Endothelial cell (in vitro differentiated cells): ENCODE results near the gene MAD1L1. TPM values are rescaled to one million over a fixed set of nuclear protein-coding genes. Genes with fewer than 3 reads are reported as not detected.

Experiments used
- DNase-seq: peaks from one replicate; pipeline ENCODE4 v3.0.0; 2021; ENCODE audit warnings: low spot score
- H3K27ac Mint-ChIP-seq: one replicate; pipeline ENCODE4 v1.8.0; 2021; ENCODE audit warnings: mixed read lengths, inconsistent platforms; ENCODE audit not compliant: unreplicated experiment
- H3K27me3 Mint-ChIP-seq: one replicate; pipeline ENCODE4 v1.8.0; 2021; ENCODE audit warnings: mild to moderate bottlenecking, moderate library complexity, mixed read lengths, inconsistent platforms; ENCODE audit not compliant: unreplicated experiment
- H3K36me3 Mint-ChIP-seq: one replicate; pipeline ENCODE4 v1.8.0; 2021; ENCODE audit warnings: mild to moderate bottlenecking, low read depth, mixed read lengths, inconsistent platforms; ENCODE audit not compliant: unreplicated experiment
- H3K4me1 Mint-ChIP-seq: one replicate; pipeline ENCODE4 v1.8.0; 2021; ENCODE audit warnings: mild to moderate bottlenecking, mixed read lengths, inconsistent platforms; ENCODE audit not compliant: unreplicated experiment
- H3K4me3 Mint-ChIP-seq: one replicate; pipeline ENCODE4 v1.8.0; 2021; ENCODE audit warnings: mild to moderate bottlenecking, mixed read lengths, inconsistent platforms; ENCODE audit not compliant: unreplicated experiment
- H3K9me3 Mint-ChIP-seq: one replicate; pipeline ENCODE4 v1.8.0; 2021; ENCODE audit warnings: mixed read lengths, inconsistent platforms; ENCODE audit not compliant: unreplicated experiment
- total RNA-seq: library from RNA; stranded (reverse); fragmentation: NEBNext Ultra II Directional; extraction: Animal tissue kit (Norgen Biotek cat#: 25700); gene quantifications from one replicate; pipeline ENCODE4 v1.2.1, GENCODE V29; 2021; ENCODE audit not compliant: unreplicated experiment
- TF ChIP-seq, protein P1 (sequence below): fragments of 200-600 bp; sonication (generic); IDR thresholded peaks from one replicate; pipeline ENCODE4 v1.5.0; 2021; ENCODE audit warnings: antibody characterized with exemption; ENCODE audit not compliant: unreplicated experiment

The MAD1L1 gene
- total RNA-seq, 1 donor from 2014 or later = 43.3 TPM

DNA sequence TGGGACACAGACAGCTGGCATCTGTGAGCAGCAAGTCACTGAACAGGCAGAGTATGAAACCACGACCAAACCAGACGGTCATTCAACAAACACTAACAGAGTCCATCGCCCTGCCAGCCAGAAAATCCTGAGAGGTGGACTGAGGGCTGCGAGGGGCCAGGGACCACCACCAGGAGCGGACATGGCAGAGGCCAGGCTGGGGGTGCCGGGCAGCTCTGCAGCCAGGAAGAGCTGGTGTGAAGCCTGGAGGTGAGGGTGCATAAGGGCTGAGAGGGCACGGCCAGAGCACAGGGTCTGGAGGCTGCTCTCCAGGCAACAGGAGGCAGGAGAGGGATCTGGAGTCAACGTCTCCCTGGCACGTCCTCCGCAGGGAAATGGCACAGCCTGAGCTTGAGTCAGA, 15.5 kb downstream of the MAD1L1 start:
- peaks cover 2% of the 10 kb centered on the region for H3K27me3 Mint-ChIP-seq
- H3K36me3 Mint-ChIP-seq = peaks cover 47% of the 10 kb centered on the region
- H3K9me3 Mint-ChIP-seq = no peaks in the 10 kb centered on the region
- DNase-seq = no peak
- peak overlapping the region; percentile 49 for H3K4me3 Mint-ChIP-seq
- TF ChIP-seq, protein P1, sequence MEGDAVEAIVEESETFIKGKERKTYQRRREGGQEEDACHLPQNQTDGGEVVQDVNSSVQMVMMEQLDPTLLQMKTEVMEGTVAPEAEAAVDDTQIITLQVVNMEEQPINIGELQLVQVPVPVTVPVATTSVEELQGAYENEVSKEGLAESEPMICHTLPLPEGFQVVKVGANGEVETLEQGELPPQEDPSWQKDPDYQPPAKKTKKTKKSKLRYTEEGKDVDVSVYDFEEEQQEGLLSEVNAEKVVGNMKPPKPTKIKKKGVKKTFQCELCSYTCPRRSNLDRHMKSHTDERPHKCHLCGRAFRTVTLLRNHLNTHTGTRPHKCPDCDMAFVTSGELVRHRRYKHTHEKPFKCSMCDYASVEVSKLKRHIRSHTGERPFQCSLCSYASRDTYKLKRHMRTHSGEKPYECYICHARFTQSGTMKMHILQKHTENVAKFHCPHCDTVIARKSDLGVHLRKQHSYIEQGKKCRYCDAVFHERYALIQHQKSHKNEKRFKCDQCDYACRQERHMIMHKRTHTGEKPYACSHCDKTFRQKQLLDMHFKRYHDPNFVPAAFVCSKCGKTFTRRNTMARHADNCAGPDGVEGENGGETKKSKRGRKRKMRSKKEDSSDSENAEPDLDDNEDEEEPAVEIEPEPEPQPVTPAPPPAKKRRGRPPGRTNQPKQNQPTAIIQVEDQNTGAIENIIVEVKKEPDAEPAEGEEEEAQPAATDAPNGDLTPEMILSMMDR = no peak
- H3K27ac Mint-ChIP-seq = no peak overlapping the region
- H3K4me1 Mint-ChIP-seq = no peaks in the 10 kb centered on the region

DNA sequence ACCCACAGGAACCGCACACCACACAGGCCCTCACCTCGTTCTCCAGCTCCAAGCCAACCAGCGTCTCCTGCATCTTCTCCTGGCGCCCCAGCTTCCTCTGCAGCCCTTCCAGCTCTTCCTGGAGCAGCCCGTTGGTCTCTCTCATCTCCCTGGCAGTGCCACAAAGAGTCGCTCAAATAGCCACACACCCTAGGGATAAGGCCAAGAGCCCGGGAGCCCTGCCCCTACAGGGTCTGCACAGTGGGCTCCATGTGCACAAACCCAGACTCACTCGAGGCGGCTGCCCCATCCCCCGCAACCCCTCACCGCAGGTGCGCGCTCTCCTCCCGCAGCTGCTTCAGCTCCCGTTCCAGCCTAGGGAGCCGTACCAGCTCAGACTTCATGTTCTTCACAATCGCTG, 16.9 kb downstream of the MAD1L1 start:
- Mint-ChIP-seq H3K27ac (no peak overlapping the region), H3K4me1 (no peaks in the 10 kb centered on the region), H3K27me3 (peaks cover 6% of the 10 kb centered on the region)

DNA sequence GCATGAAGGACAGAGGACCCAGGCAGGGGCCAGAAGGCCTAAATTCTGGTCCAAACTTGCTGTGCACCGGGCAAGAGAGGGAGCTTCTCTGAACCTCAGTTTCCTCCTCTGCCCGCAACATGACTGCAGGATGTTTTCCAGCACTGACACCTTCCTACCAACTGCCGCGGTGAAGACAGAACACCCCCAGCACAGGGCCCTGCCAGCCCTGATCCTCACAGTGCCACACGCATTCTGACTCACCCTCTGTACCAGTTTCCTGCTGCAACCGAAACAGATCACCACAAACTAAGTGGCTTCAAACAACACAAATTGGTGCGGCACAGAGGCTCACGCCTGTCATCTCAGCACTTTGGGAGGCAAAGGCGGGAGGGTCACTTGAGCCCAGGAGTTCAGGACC, 18.1 kb downstream of the MAD1L1 start:
- no peak overlapping the region for H3K4me3 Mint-ChIP-seq
- H3K36me3 Mint-ChIP-seq = peaks cover 50% of the 10 kb centered on the region
- DNase-seq = no peak

More for the DNA sequence above, 16.9 kb downstream of the MAD1L1 start:
- no peaks in the 10 kb centered on the region for H3K9me3 Mint-ChIP-seq
- no peak for DNase-seq
- peaks cover 50% of the 10 kb centered on the region for H3K36me3 Mint-ChIP-seq
- TF ChIP-seq, protein P1 = no peak
- H3K4me3 Mint-ChIP-seq = peak overlapping the region; percentile 9

DNA sequence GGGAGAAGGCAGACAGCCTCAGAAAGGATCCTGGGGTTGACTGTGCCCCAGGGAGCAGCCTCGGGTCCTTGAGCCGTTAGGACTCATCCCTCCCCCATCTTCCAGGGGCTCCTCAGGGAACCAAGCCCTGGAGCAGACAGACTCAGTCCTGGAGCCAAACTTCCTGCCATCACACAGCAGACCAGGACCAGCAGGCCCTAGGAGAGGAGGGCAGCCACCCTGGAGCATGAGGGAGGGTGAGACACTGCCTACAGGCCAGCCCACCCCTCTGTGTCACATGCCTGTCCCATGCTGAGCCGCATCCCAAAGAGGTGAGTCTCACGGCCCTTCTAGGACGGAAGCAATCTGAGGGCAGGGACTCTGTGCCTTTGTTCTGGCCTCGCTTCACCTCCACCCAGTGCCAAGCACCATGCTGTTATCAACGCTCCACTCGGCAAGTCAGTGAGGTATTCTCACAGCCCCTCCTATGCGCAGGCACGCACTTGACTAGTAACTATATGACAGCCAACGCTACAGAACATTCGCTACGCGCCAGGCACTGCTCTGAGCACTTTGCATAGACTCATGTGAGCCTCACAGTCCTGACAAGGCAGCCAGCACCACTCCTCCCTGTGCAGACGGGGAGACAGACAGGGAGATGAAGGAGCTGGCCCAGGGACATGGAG, 19.1 kb downstream of the MAD1L1 start:
- H3K4me1 Mint-ChIP-seq = no peaks in the 10 kb centered on the region
- no peak for DNase-seq
- peaks cover 54% of the 10 kb centered on the region for H3K36me3 Mint-ChIP-seq
- H3K27me3 Mint-ChIP-seq = peaks cover 6% of the 10 kb centered on the region
- no peak overlapping the region for H3K27ac Mint-ChIP-seq
- TF ChIP-seq, protein P1 = no peak
- no peak overlapping the region for H3K4me3 Mint-ChIP-seq
- no peaks in the 10 kb centered on the region for H3K9me3 Mint-ChIP-seq

More for the DNA sequence above, 18.1 kb downstream of the MAD1L1 start:
- Mint-ChIP-seq H3K27me3 (peaks cover 5% of the 10 kb centered on the region), H3K27ac (no peak overlapping the region), H3K4me1 (no peaks in the 10 kb centered on the region), H3K9me3 (no peaks in the 10 kb centered on the region)
- TF ChIP-seq, protein P1 = no peak

DNA sequence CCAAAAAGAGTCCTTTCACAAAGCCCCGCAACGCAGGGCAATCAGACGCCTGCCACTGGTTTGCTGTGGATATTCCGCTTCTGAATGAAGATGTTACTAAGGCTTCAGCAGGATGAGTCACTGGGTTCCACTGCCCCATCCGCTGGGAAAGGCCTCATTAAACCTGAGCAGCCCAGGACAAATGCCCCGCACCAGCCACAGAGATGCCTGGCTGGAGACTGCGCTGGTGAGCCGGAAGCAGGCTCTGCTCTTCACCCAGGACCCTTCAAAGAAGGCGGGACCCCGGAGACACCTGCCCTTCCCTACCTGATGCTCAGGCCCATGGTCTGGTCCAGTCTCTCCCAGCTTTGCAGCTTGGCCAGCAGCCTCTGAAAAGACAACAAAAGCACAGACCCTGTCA, 19.8 kb downstream of the MAD1L1 start:
- peaks cover 49% of the 10 kb centered on the region for H3K36me3 Mint-ChIP-seq

More for the DNA sequence above, 19.8 kb downstream of the MAD1L1 start:
- Mint-ChIP-seq H3K9me3 (no peaks in the 10 kb centered on the region), H3K27me3 (peaks cover 7% of the 10 kb centered on the region), H3K4me1 (no peaks in the 10 kb centered on the region), H3K27ac (no peak overlapping the region), H3K4me3 (peak overlapping the region; percentile 24)
- no peak for DNase-seq
- TF ChIP-seq, protein P1 = no peak
